Dendritic cell treated with granulocyte-macrophage colony-stimulating factor and Interleukin-4, amounts not matched to agents 40 ng/mL and 50 ng/mL, for 4 days (primary cell): ENCODE results near the gene USP37.

Experiments used
- H3K27ac Mint-ChIP-seq: one replicate; pipeline ENCODE4 v1.8.0; 2022; ENCODE audit warnings: mild to moderate bottlenecking, mixed read lengths
- H3K27me3 Mint-ChIP-seq: one replicate; pipeline ENCODE4 v1.8.0; 2022; ENCODE audit warnings: mild to moderate bottlenecking, mixed read lengths
- H3K36me3 Mint-ChIP-seq: one replicate; pipeline ENCODE4 v1.8.0; 2022; ENCODE audit warnings: low read depth, mixed read lengths
- H3K4me1 Mint-ChIP-seq: one replicate; pipeline ENCODE4 v1.8.0; 2022; ENCODE audit warnings: low read depth, mixed read lengths
- H3K4me3 Mint-ChIP-seq: one replicate; pipeline ENCODE4 v1.8.0; 2022; ENCODE audit warnings: mild to moderate bottlenecking, moderate library complexity, mixed read lengths
- H3K9me3 Mint-ChIP-seq: one replicate; pipeline ENCODE4 v1.8.0; 2022; ENCODE audit warnings: mixed read lengths
- intact Hi-C: fragments of 100-400 bp; cut with micrococcal nuclease; formaldehyde crosslinking; loops from one replicate; pipeline ENCODE4 v1.15.0; 2022

USP37 gene

DNA sequence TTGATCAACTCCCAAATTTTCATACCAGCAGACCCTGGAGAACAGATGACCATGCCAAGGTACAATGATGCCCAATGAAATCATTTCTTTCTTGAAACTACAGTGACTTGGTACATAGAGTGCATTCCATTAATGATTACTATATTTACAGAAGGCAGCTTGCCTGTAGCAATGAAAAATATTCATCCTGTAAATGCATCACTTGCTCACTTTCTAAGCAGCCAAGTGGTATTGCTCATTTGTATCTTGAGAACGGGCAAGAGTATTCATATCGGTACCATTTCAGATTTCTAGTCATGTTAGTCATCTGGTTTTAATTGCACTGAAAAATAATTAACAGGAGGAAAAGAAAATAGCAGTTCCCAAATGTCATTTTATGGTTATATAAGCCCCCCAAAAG is 89.6 kb downstream of the USP37 start:
- Mint-ChIP-seq H3K9me3 (no peaks in the 10 kb centered on the region), H3K27me3 (no peaks in the 10 kb centered on the region), H3K36me3 (peaks cover 68% of the 10 kb centered on the region), H3K27ac (no peak overlapping the region), H3K4me3 (no peak overlapping the region), H3K4me1 (no peaks in the 10 kb centered on the region)
- intact Hi-C loops, result no loop called here

DNA sequence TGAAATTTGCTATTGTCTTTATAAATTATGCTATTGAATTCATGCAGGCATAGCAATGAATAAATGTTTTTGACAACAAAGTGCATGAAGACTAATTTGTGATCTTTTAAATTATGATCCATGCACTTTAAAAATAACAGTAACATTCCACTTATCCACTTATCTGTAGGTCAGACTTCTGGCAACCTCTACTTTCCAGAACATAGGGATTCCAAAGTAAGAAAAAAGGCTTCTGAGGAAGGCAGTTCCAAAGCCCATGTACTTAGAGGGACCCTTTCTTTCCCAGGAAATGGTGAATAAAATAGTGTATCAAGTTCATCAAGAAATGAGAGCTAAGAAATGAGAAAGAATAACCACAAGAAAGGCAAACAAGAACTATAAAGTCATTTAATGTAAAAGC is 90.9 kb downstream of the USP37 start:
- H3K9me3 Mint-ChIP-seq, result no peaks in the 10 kb centered on the region
- peaks cover 12% of the 10 kb centered on the region for H3K4me1 Mint-ChIP-seq
- H3K27me3 Mint-ChIP-seq, result no peaks in the 10 kb centered on the region
- H3K27ac Mint-ChIP-seq, result no peak overlapping the region
- no peak overlapping the region for H3K4me3 Mint-ChIP-seq
- intact Hi-C loops, result no loop called here
- H3K36me3 Mint-ChIP-seq, result peaks cover 65% of the 10 kb centered on the region

DNA sequence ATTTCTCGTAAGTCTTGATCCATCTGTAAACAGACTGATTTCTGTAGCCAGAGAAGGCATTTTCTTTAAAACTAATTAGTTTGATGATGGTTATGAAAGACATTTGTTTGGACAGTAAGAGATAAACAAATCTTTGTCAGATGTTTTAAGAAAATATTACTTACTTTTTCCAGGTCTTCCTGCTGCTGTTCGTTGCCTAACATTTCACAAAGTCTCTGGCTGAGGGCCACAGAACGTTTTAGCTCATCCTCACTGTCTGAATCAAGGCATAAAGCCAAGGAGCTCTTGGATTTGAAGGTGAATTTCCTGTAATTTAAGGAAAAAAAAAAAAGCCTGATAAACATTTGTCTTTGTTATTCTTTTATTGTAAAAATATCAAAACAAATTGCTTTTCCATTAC is 91.5 kb downstream of the USP37 start:
- Mint-ChIP-seq H3K9me3 (no peaks in the 10 kb centered on the region), H3K36me3 (peaks cover 59% of the 10 kb centered on the region), H3K4me3 (no peak overlapping the region), H3K27me3 (no peaks in the 10 kb centered on the region), H3K27ac (no peak overlapping the region), H3K4me1 (peaks cover 15% of the 10 kb centered on the region)
- intact Hi-C loops, result no loop called here

GRCh38 chr2:218474527-218474926 is 93.6 kb downstream of the USP37 start:
- intact Hi-C loops, result no loop called here
- no peaks in the 10 kb centered on the region for H3K9me3 Mint-ChIP-seq
- H3K27me3 Mint-ChIP-seq, result no peaks in the 10 kb centered on the region
- H3K4me1 Mint-ChIP-seq, result peaks cover 31% of the 10 kb centered on the region
- peaks cover 52% of the 10 kb centered on the region for H3K36me3 Mint-ChIP-seq
- no peak overlapping the region for H3K27ac Mint-ChIP-seq
- no peak overlapping the region for H3K4me3 Mint-ChIP-seq

DNA sequence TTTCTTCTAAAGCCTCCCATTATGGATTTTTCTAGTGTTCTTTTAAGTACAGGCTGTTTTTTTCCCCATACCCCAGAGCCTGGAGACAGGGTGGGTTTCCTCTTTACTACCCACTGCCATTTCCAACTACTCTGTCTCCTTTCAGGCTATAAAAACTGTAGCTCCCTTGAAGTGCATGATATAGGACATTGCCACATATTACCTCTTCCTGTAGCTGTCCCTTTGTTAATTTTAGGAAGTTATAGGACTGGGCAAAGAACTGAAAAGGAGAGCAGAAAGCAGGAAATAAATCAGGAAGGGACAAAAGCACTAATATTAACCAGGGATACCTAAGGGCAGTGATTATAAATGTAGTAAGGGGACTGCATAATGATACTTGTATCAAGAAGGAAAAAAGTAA is 95.2 kb downstream of the USP37 start:
- intact Hi-C loops, result no loop called here
- peak overlapping the region; percentile 43 for H3K27ac Mint-ChIP-seq
- no peaks in the 10 kb centered on the region for H3K27me3 Mint-ChIP-seq
- peaks cover 54% of the 10 kb centered on the region for H3K36me3 Mint-ChIP-seq
- H3K4me1 Mint-ChIP-seq, result peaks cover 31% of the 10 kb centered on the region
- H3K9me3 Mint-ChIP-seq, result no peaks in the 10 kb centered on the region
- no peak overlapping the region for H3K4me3 Mint-ChIP-seq

- Mint-ChIP-seq H3K27ac (peak overlapping the region; percentile 43), H3K9me3 (no peaks in the 10 kb centered on the region), H3K27me3 (no peaks in the 10 kb centered on the region), H3K36me3 (peaks cover 51% of the 10 kb centered on the region), H3K4me1 (peaks cover 31% of the 10 kb centered on the region), H3K4me3 (no peak overlapping the region)
- intact Hi-C loops, result no loop called here
These were observed 96.2 kb downstream of the USP37 start for GRCh38 chr2:218471982-218472381.

DNA sequence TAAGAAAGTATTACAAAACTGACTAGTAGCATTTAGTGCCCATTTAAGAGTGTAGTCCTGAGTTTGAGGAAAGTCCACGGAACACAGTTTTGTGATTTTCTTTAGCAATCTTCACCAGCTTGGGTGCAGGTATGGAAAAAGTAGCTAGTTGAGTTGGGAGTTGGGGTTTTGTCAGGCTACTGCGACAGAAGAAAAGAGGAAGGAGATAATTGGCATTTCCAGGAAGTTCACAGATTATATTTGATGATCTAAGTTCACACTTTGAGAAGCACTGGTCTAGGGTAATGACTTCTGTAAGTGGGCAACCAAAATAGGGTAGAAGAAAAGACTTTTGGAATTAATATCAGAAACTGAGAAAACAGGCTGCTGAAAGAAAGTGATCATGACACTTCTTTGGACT is 97.1 kb downstream of the USP37 start:
- intact Hi-C loops, result no loop called here
- Mint-ChIP-seq H3K4me3 (no peak overlapping the region), H3K27ac (peak overlapping the region; percentile 43), H3K27me3 (no peaks in the 10 kb centered on the region), H3K9me3 (no peaks in the 10 kb centered on the region), H3K36me3 (peaks cover 41% of the 10 kb centered on the region), H3K4me1 (peaks cover 31% of the 10 kb centered on the region)

GRCh38 chr2:218470448-218470847 is 97.7 kb downstream of the USP37 start:
- intact Hi-C loops, result no loop called here
- Mint-ChIP-seq H3K27ac (peak overlapping the region; percentile 43), H3K27me3 (no peaks in the 10 kb centered on the region), H3K4me3 (no peak overlapping the region), H3K4me1 (peaks cover 31% of the 10 kb centered on the region), H3K36me3 (peaks cover 36% of the 10 kb centered on the region), H3K9me3 (no peaks in the 10 kb centered on the region)

DNA sequence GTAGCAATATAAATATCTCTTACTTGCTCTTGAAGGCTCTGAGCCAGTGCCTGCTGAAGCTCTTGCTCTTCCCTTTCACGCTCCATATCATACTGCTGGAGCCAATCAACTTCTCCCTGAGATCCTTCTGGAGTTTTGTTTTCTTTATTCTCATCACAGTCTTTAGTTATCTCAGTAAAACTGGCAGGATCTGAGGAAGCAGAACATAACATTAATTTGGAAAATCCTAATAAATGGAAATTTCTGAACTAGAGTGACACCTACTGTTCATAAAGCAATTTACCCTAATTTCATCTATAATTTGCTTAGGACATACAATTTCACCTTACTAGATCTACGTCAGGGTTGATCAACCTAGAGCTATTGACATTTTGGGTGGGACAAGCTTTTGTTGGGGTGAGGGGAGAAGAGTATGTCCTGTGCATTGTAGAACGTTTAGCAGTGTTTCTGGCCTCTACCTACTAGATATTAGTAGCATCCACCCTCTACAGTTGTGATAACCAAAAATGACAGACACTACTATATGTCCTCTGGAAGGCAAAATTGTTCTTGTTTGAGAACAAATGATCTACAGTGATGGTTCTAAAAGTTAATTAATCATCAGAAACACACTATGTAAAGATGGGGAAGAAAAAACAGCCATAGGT is 102.0 kb downstream of the USP37 start:
- Mint-ChIP-seq H3K36me3 (peaks cover 54% of the 10 kb centered on the region), H3K4me1 (peaks cover 10% of the 10 kb centered on the region), H3K9me3 (no peaks in the 10 kb centered on the region), H3K4me3 (no peak overlapping the region), H3K27me3 (no peaks in the 10 kb centered on the region), H3K27ac (no peak overlapping the region)
- intact Hi-C loops, result loop anchor here (2.0 kb wide), 1 partner anchor 59 kb away; no protein-coding TSS in a partner anchor

GRCh38 chr2:218458598-218458997 is 109.6 kb downstream of the USP37 start:
- Mint-ChIP-seq H3K4me3 (no peak overlapping the region), H3K9me3 (no peaks in the 10 kb centered on the region), H3K4me1 (peaks cover 12% of the 10 kb centered on the region), H3K36me3 (peaks cover 66% of the 10 kb centered on the region), H3K27ac (peak overlapping the region; percentile 43), H3K27me3 (no peaks in the 10 kb centered on the region)
- intact Hi-C loops, result no loop called here

- intact Hi-C loops, result no loop called here
- H3K27me3 Mint-ChIP-seq, result no peaks in the 10 kb centered on the region
- H3K27ac Mint-ChIP-seq, result no peak overlapping the region
- peaks cover 58% of the 10 kb centered on the region for H3K36me3 Mint-ChIP-seq
- H3K4me3 Mint-ChIP-seq, result no peak overlapping the region
- H3K4me1 Mint-ChIP-seq, result peaks cover 12% of the 10 kb centered on the region
- no peaks in the 10 kb centered on the region for H3K9me3 Mint-ChIP-seq
These were observed 111.3 kb downstream of the USP37 start for GRCh38 chr2:218456849-218457248.

DNA sequence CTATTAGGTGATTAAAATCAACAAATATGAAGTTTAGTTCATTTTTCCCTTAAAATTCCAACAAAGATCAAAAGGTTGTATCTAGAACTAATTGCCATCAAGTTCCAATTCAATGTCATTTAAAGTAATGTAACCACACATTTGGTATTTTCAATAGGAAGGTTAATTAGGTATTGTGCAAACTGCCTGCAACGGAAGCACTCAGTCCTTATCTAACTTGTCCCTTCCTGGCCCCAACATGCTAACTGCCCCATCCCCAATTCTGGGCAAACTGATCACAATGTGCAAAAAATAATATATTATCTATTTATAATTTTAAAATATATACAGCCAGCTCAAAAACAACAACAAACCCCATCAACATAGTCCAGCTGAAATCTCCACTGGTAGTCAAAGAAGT is 116.1 kb downstream of the USP37 start:
- H3K4me1 Mint-ChIP-seq, result no peaks in the 10 kb centered on the region
- no peak overlapping the region for H3K4me3 Mint-ChIP-seq
- no peaks in the 10 kb centered on the region for H3K27me3 Mint-ChIP-seq
- intact Hi-C loops, result no loop called here
- H3K27ac Mint-ChIP-seq, result no peak overlapping the region
- peaks cover 79% of the 10 kb centered on the region for H3K36me3 Mint-ChIP-seq
- H3K9me3 Mint-ChIP-seq, result no peaks in the 10 kb centered on the region

- intact Hi-C loops, result no loop called here
- H3K27me3 Mint-ChIP-seq, result no peaks in the 10 kb centered on the region
These were observed 119.2 kb downstream of the USP37 start for GRCh38 chr2:218448934-218449333.

GRCh38 chr2:218447072-218447471 is 121.1 kb downstream of the USP37 start:
- Mint-ChIP-seq H3K27me3 (no peaks in the 10 kb centered on the region), H3K4me1 (no peaks in the 10 kb centered on the region), H3K27ac (no peak overlapping the region), H3K36me3 (peaks cover 50% of the 10 kb centered on the region), H3K4me3 (no peak overlapping the region), H3K9me3 (no peaks in the 10 kb centered on the region)
- intact Hi-C loops, result no loop called here

More at GRCh38 chr2:218448934-218449333, 119.2 kb downstream of the USP37 start:
- H3K36me3 Mint-ChIP-seq, result peaks cover 61% of the 10 kb centered on the region
- H3K4me3 Mint-ChIP-seq, result no peak overlapping the region
- H3K9me3 Mint-ChIP-seq, result no peaks in the 10 kb centered on the region
- no peaks in the 10 kb centered on the region for H3K4me1 Mint-ChIP-seq
- H3K27ac Mint-ChIP-seq, result no peak overlapping the region

DNA sequence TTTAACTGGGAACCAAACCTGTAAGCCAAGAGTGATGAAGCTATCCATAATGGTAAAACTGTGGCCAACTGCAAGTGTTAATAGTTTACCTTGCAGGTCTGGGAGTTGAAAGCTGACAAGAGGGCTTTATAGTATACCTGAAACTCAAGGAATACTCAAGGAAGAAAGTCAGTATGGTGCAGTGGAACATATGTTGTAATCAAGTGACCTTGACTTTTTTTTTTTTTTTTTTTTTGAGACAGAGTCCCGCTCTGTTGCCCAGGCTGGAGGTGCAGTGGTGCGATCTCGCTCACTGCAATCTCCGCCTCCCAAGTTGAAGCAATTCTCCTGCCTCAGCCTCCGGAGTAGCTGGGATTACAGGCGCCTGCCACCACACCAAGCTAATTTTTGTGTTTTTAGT is 121.6 kb downstream of the USP37 start:
- H3K36me3 Mint-ChIP-seq, result peaks cover 50% of the 10 kb centered on the region
- H3K27me3 Mint-ChIP-seq, result no peaks in the 10 kb centered on the region
- no peak overlapping the region for H3K4me3 Mint-ChIP-seq
- no peaks in the 10 kb centered on the region for H3K9me3 Mint-ChIP-seq
- no peak overlapping the region for H3K27ac Mint-ChIP-seq
- intact Hi-C loops, result no loop called here
- no peaks in the 10 kb centered on the region for H3K4me1 Mint-ChIP-seq
